PC-3 (cell line): ENCODE data around the gene RETREG2.

Experiments
- CTCF ChIP-seq: fragments of 300-600 bp; sonication (generic); conservative IDR thresholded peaks from 2 replicates; pipeline ENCODE4 v1.5.1; 2017; ENCODE audit warnings: antibody characterized with exemption, low read depth, mild to moderate bottlenecking, low read length
- EZH2 ChIP-seq: fragments of 300-600 bp; sonication (generic); IDR thresholded peaks from one replicate; pipeline ENCODE4 v1.6.1; 2017; ENCODE audit warnings: antibody characterized with exemption, mild to moderate bottlenecking, low read length; ENCODE audit not compliant: unreplicated experiment

- TF ChIP-seq CTCF: no peak
- TF ChIP-seq EZH2: no peak
These were observed 8.8 kb downstream of the RETREG2 start for GRCh38 chr2:219186754-219187456.
